ENCODE measurements around the gene HMCN2. TPM values are rescaled to one million over a fixed set of nuclear protein-coding genes. Genes with fewer than 3 reads are reported as not detected.

Gene HMCN2
- total RNA-seq, 4 donors from 2014 or later, result 9.1 to 38.6 (median 12.5) TPM

GRCh38 chr9:130366888-130367550 is 101.5 kb downstream of the HMCN2 start:
- 97% methylated on average over 8 of the region's 8 CpGs for WGBS
- intact Hi-C loops (cut with DNase I), result no loop called here
- TF ChIP-seq CTCF (IDR thresholded peaks at IDR 0.05) (no peak), POLR2A (IDR thresholded peaks at IDR 0.05; ENCODE audit: low read depth) (no peak), EP300 (IDR thresholded peaks at IDR 0.05) (no peak), POLR2AphosphoS5 (IDR thresholded peaks at IDR 0.05) (no peak)
- H3K4me1 ChIP-seq, result no peaks in the 10 kb centered on the region
- no peaks in the 10 kb centered on the region for H3K9me3 ChIP-seq
- H3K27ac ChIP-seq (replicated peaks in 1 of 4), result no peak overlapping the region
- no peak overlapping the region for H3K4me3 ChIP-seq
- H3K27me3 ChIP-seq, result no peaks in the 10 kb centered on the region
- H3K36me3 ChIP-seq, result peaks cover 0 to 12% (median 5%) of the 10 kb centered on the region in 4 donors
- DNase-seq (ENCODE audit: extremely low spot score), result no peak

DNA sequence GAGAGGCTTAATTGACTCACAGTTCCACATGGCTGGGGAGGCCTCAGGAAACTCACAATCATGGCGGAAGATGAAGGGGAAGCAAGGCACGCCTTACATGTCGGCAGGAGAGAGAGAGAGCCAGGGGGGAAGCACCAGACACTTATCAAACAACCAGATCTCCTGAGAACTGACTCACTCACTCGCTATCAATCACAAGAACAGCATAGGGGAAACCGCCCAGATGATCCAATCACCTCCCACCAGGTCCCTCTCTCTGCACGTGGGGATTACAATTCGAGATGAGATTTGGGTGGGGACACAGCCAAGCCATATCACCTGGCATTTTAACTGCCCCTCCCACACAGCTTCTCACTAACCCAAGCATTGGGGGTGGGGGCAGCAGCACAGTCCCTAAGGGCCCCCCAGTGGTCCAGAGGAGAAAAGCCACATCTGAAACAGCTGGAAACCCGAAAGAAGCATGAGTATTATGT is 103.1 kb downstream of the HMCN2 start:
- intact Hi-C loops (cut with DNase I), result no loop called here

GRCh38 chr9:130370226-130370625 is 104.7 kb downstream of the HMCN2 start:
- Histone ChIP-seq H3K4me3 (no peak overlapping the region), H3K27me3 (no peaks in the 10 kb centered on the region), H3K4me1 (no peaks in the 10 kb centered on the region), H3K9me3 (no peaks in the 10 kb centered on the region), H3K36me3 (peaks cover 0 to 36% (median 12%) of the 10 kb centered on the region in 4 donors), H3K27ac (replicated peaks in 1 of 4) (no peak overlapping the region)
- intact Hi-C loops (cut with DNase I), result no loop called here
- no peak for TF ChIP-seq POLR2A (IDR thresholded peaks at IDR 0.05; ENCODE audit: low read depth)
- TF ChIP-seq CTCF (IDR thresholded peaks at IDR 0.05), result no peak
- TF ChIP-seq POLR2AphosphoS5 (IDR thresholded peaks at IDR 0.05), result no peak
- no peak for TF ChIP-seq EP300 (IDR thresholded peaks at IDR 0.05)
- WGBS, result 74% methylated on average over 3 of the region's 7 CpGs
- no peak for DNase-seq (ENCODE audit: extremely low spot score)

More for the DNA sequence above, 103.1 kb downstream of the HMCN2 start:
- 50% methylated on average over 8 of the region's 8 CpGs for WGBS
- H3K4me3 ChIP-seq, result no peak overlapping the region
- H3K9me3 ChIP-seq, result no peaks in the 10 kb centered on the region
- no peaks in the 10 kb centered on the region for H3K27me3 ChIP-seq
- H3K4me1 ChIP-seq, result no peaks in the 10 kb centered on the region
- TF ChIP-seq EP300 (IDR thresholded peaks at IDR 0.05) (no peak), POLR2A (IDR thresholded peaks at IDR 0.05; ENCODE audit: low read depth) (no peak), CTCF (IDR thresholded peaks at IDR 0.05) (no peak), POLR2AphosphoS5 (IDR thresholded peaks at IDR 0.05) (no peak)
- no peak for DNase-seq (ENCODE audit: extremely low spot score)
- H3K27ac ChIP-seq (replicated peaks in 1 of 4), result no peak overlapping the region
- peaks cover 0 to 23% (median 8%) of the 10 kb centered on the region in 4 donors for H3K36me3 ChIP-seq

GRCh38 chr9:130371196-130371966 is 105.8 kb downstream of the HMCN2 start:
- Histone ChIP-seq H3K27me3 (no peaks in the 10 kb centered on the region), H3K27ac (replicated peaks in 1 of 4) (no peak overlapping the region), H3K4me3 (no peak overlapping the region), H3K36me3 (peaks cover 0 to 48% (median 16%) of the 10 kb centered on the region in 4 donors), H3K4me1 (no peaks in the 10 kb centered on the region), H3K9me3 (no peaks in the 10 kb centered on the region)
- WGBS, result 83% methylated on average over 1 of the region's 3 CpGs
- no peak for DNase-seq (ENCODE audit: extremely low spot score)
- intact Hi-C loops (cut with DNase I), result no loop called here
- TF ChIP-seq EP300 (IDR thresholded peaks at IDR 0.05) (no peak), POLR2A (IDR thresholded peaks at IDR 0.05; ENCODE audit: low read depth) (no peak), POLR2AphosphoS5 (IDR thresholded peaks at IDR 0.05) (no peak), CTCF (IDR thresholded peaks at IDR 0.05) (no peak)

All from esophagus muscularis mucosa (tissue), 4 donors.